T follicular helper cell (primary cell): Measurements from ENCODE around the gene FAM209A.
"Not testable (repeated sequence)": the region's sequence is repeated elsewhere in the genome, so short reads cannot be mapped to it uniquely, and the experiment has no call there.

Experiments used
- DNase-seq: peaks from one replicate; pipeline ENCODE4 v3.0.0-alpha.2; 2020; ENCODE audit warnings: low read depth

FAM209A gene

GRCh38 chr20:56540415-56540814 lies 15.9 kb downstream of the FAM209A start:
- DNase-seq = no peak

- no peak for DNase-seq
These were observed 18.0 kb downstream of the FAM209A start for GRCh38 chr20:56542489-56543030.

GRCh38 chr20:56551571-56551970 lies 27.0 kb downstream of the FAM209A start:
- no peak for DNase-seq

GRCh38 chr20:56552911-56553629 lies 28.5 kb downstream of the FAM209A start:
- DNase-seq = no peak

GRCh38 chr20:56554869-56555268 lies 30.3 kb downstream of the FAM209A start:
- DNase-seq = no peak

GRCh38 chr20:56558968-56559367 lies 34.4 kb downstream of the FAM209A start:
- no peak for DNase-seq

GRCh38 chr20:56564526-56564925 lies 40.0 kb downstream of the FAM209A start:
- DNase-seq = not testable (repeated sequence)

- no peak for DNase-seq
These were observed 41.0 kb downstream of the FAM209A start for GRCh38 chr20:56565511-56565910.

- no peak for DNase-seq
These were observed 42.1 kb downstream of the FAM209A start for GRCh38 chr20:56566621-56567020.

GRCh38 chr20:56570832-56571231 lies 46.3 kb downstream of the FAM209A start:
- DNase-seq = no peak

- no peak for DNase-seq
These were observed 47.6 kb downstream of the FAM209A start for GRCh38 chr20:56572172-56572571.

GRCh38 chr20:56573986-56574385 lies 49.4 kb downstream of the FAM209A start:
- DNase-seq = no peak

GRCh38 chr20:56574531-56575142 lies 50.1 kb downstream of the FAM209A start:
- DNase-seq = no peak

GRCh38 chr20:56575157-56575556 lies 50.6 kb downstream of the FAM209A start:
- no peak for DNase-seq
